PFSK-1 (cell line): ENCODE results near the gene TBC1D22A.

ENCODE experiments used
- POLR2AphosphoS5 ChIP-seq: IDR thresholded peaks from 2 replicates; pipeline ENCODE4 v1.6.1; 2012; ENCODE audit warnings: low read depth, mild to moderate bottlenecking, control low read depth, low read length, moderate library complexity
- TAF1 ChIP-seq: IDR thresholded peaks from 2 replicates; pipeline ENCODE4 v1.6.1; 2012; ENCODE audit warnings: low read length, control low read depth, borderline replicate concordance; ENCODE audit not compliant: insufficient read depth

DNA sequence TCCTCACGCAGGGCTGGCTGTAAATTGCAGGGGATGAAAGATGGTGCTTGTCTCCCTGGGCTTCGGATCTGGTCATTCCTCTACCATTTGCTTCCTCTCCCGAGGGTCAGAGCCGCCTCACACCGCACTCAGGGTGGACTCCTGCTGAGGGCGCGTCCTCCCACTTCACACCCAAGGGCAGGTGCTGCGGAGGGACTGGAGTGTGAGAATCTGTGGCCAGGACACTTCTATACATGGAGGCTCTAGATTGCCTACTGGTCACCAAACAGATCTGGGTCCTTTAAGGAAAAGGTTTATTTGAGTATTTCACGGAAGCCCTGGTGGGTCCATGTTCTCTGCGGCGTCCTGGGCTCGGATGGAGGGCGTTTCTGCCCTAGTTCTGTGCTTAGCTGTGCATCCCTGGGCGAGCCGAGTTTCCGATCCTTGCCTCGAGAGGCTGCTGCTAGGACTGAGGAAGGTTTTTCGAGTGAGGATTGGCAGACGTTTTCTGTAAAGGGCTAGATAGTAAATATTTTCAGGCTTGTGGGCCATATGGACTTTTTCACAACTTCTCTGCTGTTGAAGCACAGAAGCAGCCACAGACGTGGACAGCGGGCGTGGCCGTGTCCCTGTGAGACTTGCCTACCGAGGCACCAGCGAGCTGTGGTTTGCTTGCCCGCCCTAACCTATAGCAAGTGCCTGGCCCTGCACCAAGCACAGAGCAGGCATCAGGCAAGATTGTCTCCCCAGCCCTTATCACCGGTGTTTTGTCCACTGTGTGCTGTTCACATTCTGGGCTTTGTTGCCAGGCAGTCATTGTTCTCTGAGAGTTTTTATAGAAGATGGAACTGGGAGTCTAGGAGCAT is 279.0 kb downstream of the TBC1D22A start:
- TF ChIP-seq TAF1 (no peak), POLR2AphosphoS5 (no peak)
